Natural killer cell (primary cell): ENCODE data around the gene RAB5A. TPM values are rescaled to one million over a fixed set of nuclear protein-coding genes. Genes with fewer than 3 reads are reported as not detected.
"Not testable (repeated sequence)": the region's sequence is repeated elsewhere in the genome, so short reads cannot be mapped to it uniquely, and the experiment has no call there.

Experiments used
- ATAC-seq, 3 donors: fragments of 150-1000 bp in 2 of 3; fragments of 200-7000 bp in 1 of 3; cut with Tn5 transposase; 1 replicate in 1 of 3; 2 replicates in 2 of 3; pipeline ENCODE4 v1.10.0; 2021; ENCODE audit warnings: mild to moderate bottlenecking in 2 of 3, moderate library complexity in 2 of 3
- DNase-seq, 2 donors: peaks; one replicate each; pipeline versions ENCODE4 v3.0.0 to v3.0.0-alpha.2; 2013 to 2021; ENCODE audit warnings: mixed read lengths in 1 of 2
- H3K27ac ChIP-seq: one replicate; pipeline ENCODE4 v1.5.1; 2013; ENCODE audit warnings: mild to moderate bottlenecking, low read length
- H3K27me3 ChIP-seq: one replicate; pipeline ENCODE4 v1.6.1; 2013; ENCODE audit warnings: low read length; ENCODE audit not compliant: control insufficient read depth, insufficient read depth
- H3K36me3 ChIP-seq: one replicate; pipeline ENCODE4 v1.6.1; 2013; ENCODE audit warnings: low read length; ENCODE audit not compliant: control insufficient read depth, insufficient read depth
- H3K4me1 ChIP-seq: one replicate; pipeline ENCODE4 v1.6.1; 2013; ENCODE audit warnings: low read length; ENCODE audit not compliant: control insufficient read depth, insufficient read depth
- H3K4me3 ChIP-seq: one replicate; pipeline ENCODE4 v1.5.1; 2013; ENCODE audit warnings: low read length
- H3K9me3 ChIP-seq: one replicate; pipeline ENCODE4 v1.6.1; 2013; ENCODE audit warnings: low read length; ENCODE audit not compliant: control insufficient read depth, insufficient read depth
- H3K27ac Mint-ChIP-seq, 2 donors: one replicate each; pipeline ENCODE4 v1.8.0; 2022; ENCODE audit warnings: mild to moderate bottlenecking in 2 of 2, mixed read lengths in 2 of 2, moderate library complexity in 1 of 2
- H3K27me3 Mint-ChIP-seq, 2 donors: one replicate each; pipeline ENCODE4 v1.8.0; 2022; ENCODE audit warnings: low read depth in 2 of 2, mixed read lengths in 2 of 2
- H3K36me3 Mint-ChIP-seq: one replicate; pipeline ENCODE4 v1.8.0; 2022; ENCODE audit warnings: mixed read lengths
- H3K4me1 Mint-ChIP-seq, 2 donors: one replicate each; pipeline ENCODE4 v1.8.0; 2022; ENCODE audit warnings: mixed read lengths in 2 of 2
- H3K4me3 Mint-ChIP-seq: one replicate; pipeline ENCODE4 v1.8.0; 2022; ENCODE audit warnings: mild to moderate bottlenecking, moderate library complexity, mixed read lengths
- H3K9me3 Mint-ChIP-seq, 2 donors: one replicate each; pipeline ENCODE4 v1.8.0; 2022; ENCODE audit warnings: mixed read lengths in 2 of 2
- WGBS: methylation state at CpG from one replicate; pipeline ENCODE4 v1.1.7; 2013; ENCODE audit warnings: missing lambda C conversion rate; ENCODE audit not compliant: insufficient coverage; 5-methylcytosine and 5-hydroxymethylcytosine counted together
- intact Hi-C: fragments of 100-400 bp; cut with micrococcal nuclease; formaldehyde crosslinking; loops from one replicate; pipeline ENCODE4 v1.14.2; 2022
- total RNA-seq, 4 donors: library from RNA; stranded (reverse); fragments of 120-200 nt in 1 of 4; gene quantifications; one replicate each; pipeline versions ENCODE4 v1.2.3 to v1.2.4, GENCODE V29; 2013 to 2022
- TF ChIP-seq, protein P1 (sequence below): fragments of 200-600 bp; IDR thresholded peaks from one replicate; pipeline ENCODE4 v1.8.0; 2022; ENCODE audit warnings: antibody characterized with exemption

Gene RAB5A
- total RNA-seq, 3 donors from 2014 or later (not counting 1 experiment from before 2014, with no cell fraction given) = 102 to 109 (median 102) TPM

- no peak overlapping the region for H3K27ac Mint-ChIP-seq
- WGBS = 67% methylated on average over 1 of the region's 2 CpGs
- H3K4me1 Mint-ChIP-seq = no peaks in the 10 kb centered on the region
Measured at GRCh38 chr3:20008646-20009045, 61.7 kb downstream of the RAB5A start.

GRCh38 chr3:20012164-20012563 lies 65.3 kb downstream of the RAB5A start, which contains the start of gene PP2D1:
PP2D1 (minus strand) TSS chr3:20012264; CDS start chr3:20012072, 192 bp downstream.
- 95% methylated on average over 4 of the region's 4 CpGs for WGBS
- no peaks in the 10 kb centered on the region for H3K4me1 Mint-ChIP-seq
- H3K4me3 Mint-ChIP-seq = no peak within 1 kb of the TSS
- no peaks in the 10 kb centered on the region for H3K9me3 Mint-ChIP-seq
- H3K27me3 Mint-ChIP-seq = peaks cover 0 to 2% of the 10 kb centered on the region in 2 donors
- TF ChIP-seq, protein P1, sequence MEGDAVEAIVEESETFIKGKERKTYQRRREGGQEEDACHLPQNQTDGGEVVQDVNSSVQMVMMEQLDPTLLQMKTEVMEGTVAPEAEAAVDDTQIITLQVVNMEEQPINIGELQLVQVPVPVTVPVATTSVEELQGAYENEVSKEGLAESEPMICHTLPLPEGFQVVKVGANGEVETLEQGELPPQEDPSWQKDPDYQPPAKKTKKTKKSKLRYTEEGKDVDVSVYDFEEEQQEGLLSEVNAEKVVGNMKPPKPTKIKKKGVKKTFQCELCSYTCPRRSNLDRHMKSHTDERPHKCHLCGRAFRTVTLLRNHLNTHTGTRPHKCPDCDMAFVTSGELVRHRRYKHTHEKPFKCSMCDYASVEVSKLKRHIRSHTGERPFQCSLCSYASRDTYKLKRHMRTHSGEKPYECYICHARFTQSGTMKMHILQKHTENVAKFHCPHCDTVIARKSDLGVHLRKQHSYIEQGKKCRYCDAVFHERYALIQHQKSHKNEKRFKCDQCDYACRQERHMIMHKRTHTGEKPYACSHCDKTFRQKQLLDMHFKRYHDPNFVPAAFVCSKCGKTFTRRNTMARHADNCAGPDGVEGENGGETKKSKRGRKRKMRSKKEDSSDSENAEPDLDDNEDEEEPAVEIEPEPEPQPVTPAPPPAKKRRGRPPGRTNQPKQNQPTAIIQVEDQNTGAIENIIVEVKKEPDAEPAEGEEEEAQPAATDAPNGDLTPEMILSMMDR = no peak
- ATAC-seq = no peak
- Histone ChIP-seq H3K4me3 (no peak within 1 kb of the TSS), H3K9me3 (no peaks in the 10 kb centered on the region), H3K36me3 (no peaks in the 10 kb centered on the region), H3K27me3 (no peaks in the 10 kb centered on the region), H3K4me1 (no peaks in the 10 kb centered on the region), H3K27ac (no peak within 1 kb of the TSS)
- no peak for DNase-seq
- intact Hi-C loops = no loop called here
- no peak within 1 kb of the TSS for H3K27ac Mint-ChIP-seq
- no peaks in the 10 kb centered on the region for H3K36me3 Mint-ChIP-seq

More at GRCh38 chr3:20008646-20009045, 61.7 kb downstream of the RAB5A start:
- no peak overlapping the region for H3K4me3 Mint-ChIP-seq
- DNase-seq = no peak
- H3K9me3 Mint-ChIP-seq = no peaks in the 10 kb centered on the region
- no peaks in the 10 kb centered on the region for H3K27me3 Mint-ChIP-seq
- ATAC-seq = no peak
- TF ChIP-seq, protein P1 = no peak
- H3K9me3 ChIP-seq = no peaks in the 10 kb centered on the region
- H3K4me3 ChIP-seq = no peak overlapping the region
- no peaks in the 10 kb centered on the region for H3K36me3 ChIP-seq
- H3K27me3 ChIP-seq = no peaks in the 10 kb centered on the region
- no peaks in the 10 kb centered on the region for H3K36me3 Mint-ChIP-seq
- intact Hi-C loops = no loop called here
- no peaks in the 10 kb centered on the region for H3K4me1 ChIP-seq
- H3K27ac ChIP-seq = no peak overlapping the region

DNA sequence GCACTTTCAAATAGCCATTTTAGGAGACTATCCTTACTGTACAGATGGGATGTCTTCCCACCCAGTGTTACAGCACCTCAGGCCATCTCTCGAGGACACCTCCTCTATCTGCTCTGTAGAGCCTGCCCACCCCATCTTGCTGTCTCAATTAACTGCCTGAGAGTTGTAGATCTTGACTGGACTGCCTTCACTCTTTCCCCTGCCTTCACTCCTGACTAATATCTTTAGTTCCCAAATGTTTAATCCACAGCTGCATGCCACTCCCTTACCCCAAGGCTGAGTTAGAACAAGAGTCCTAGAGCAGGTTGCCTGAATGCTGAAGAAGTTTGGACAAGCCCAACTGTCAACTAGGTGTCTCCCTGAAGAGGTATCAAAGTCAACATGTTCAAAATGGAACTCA lies 66.5 kb downstream of the RAB5A start:
- H3K9me3 ChIP-seq = no peaks in the 10 kb centered on the region
- H3K27me3 ChIP-seq = no peaks in the 10 kb centered on the region
- intact Hi-C loops = no loop called here
- Mint-ChIP-seq H3K27me3 (peaks cover 0 to 2% of the 10 kb centered on the region in 2 donors), H3K36me3 (no peaks in the 10 kb centered on the region), H3K9me3 (no peaks in the 10 kb centered on the region), H3K27ac (no peak overlapping the region), H3K4me3 (no peak overlapping the region), H3K4me1 (no peaks in the 10 kb centered on the region)
- H3K4me3 ChIP-seq = no peak overlapping the region
- no peak overlapping the region for H3K27ac ChIP-seq
- DNase-seq = no peak
- TF ChIP-seq, protein P1 = no peak
- H3K36me3 ChIP-seq = no peaks in the 10 kb centered on the region
- WGBS = 92% methylated on average over 1 of the region's 1 CpG
- H3K4me1 ChIP-seq = no peaks in the 10 kb centered on the region
- ATAC-seq = no peak

- no peaks in the 10 kb centered on the region for H3K9me3 Mint-ChIP-seq
- Histone ChIP-seq H3K4me3 (no peak overlapping the region), H3K27ac (no peak overlapping the region), H3K4me1 (no peaks in the 10 kb centered on the region), H3K27me3 (no peaks in the 10 kb centered on the region), H3K36me3 (no peaks in the 10 kb centered on the region), H3K9me3 (no peaks in the 10 kb centered on the region)
- no peaks in the 10 kb centered on the region for H3K4me1 Mint-ChIP-seq
- no peaks in the 10 kb centered on the region for H3K36me3 Mint-ChIP-seq
- intact Hi-C loops = no loop called here
- no peak overlapping the region for H3K4me3 Mint-ChIP-seq
- ATAC-seq (no peak), DNase-seq (no peak)
- no peak overlapping the region for H3K27ac Mint-ChIP-seq
- peaks cover 0 to 2% of the 10 kb centered on the region in 2 donors for H3K27me3 Mint-ChIP-seq
- 100% methylated on average over 1 of the region's 1 CpG for WGBS
- TF ChIP-seq, protein P1 = no peak
Measured at GRCh38 chr3:20015525-20015924, 68.6 kb downstream of the RAB5A start.

DNA sequence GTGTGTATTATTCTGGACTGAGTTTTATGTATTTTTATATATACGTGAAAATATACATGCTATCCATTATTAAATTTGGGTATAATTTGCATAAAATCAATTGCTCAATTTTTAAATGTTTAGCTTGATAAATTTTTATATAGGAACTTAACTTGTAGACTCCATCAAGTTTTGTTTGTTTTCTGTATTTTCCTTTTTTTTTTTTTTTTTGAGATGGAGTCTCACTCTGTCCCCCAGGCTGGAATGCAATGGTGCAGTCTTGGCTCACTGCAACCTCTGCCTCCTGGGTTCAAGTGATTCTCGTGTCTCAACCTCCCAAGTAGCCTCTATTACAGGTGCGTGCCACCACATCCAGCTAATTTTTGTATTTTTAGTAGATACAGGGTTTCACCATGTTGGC lies 69.2 kb downstream of the RAB5A start:
- intact Hi-C loops = not testable (repeated sequence)

More for the DNA sequence above, 69.2 kb downstream of the RAB5A start:
- not testable (repeated sequence) for H3K27me3 ChIP-seq, H3K9me3 Mint-ChIP-seq, H3K4me1 Mint-ChIP-seq, H3K4me3 Mint-ChIP-seq, ATAC-seq, H3K9me3 ChIP-seq, H3K36me3 Mint-ChIP-seq, H3K27me3 Mint-ChIP-seq, DNase-seq, H3K4me3 ChIP-seq, H3K4me1 ChIP-seq, H3K27ac ChIP-seq, H3K36me3 ChIP-seq, H3K27ac Mint-ChIP-seq
- 93% methylated on average over 2 of the region's 3 CpGs for WGBS
